ENCODE results near the gene MECP2.

GRCh38 chrX:153974726-153975286 lies 122.7 kb downstream of the MECP2 start:
- TF ChIP-seq CTCF (conservative IDR thresholded peaks at IDR 0.05; ENCODE audit: low read length) (no peak), EZH2phosphoT487 (IDR thresholded peaks at IDR 0.05; ENCODE audit: borderline replicate concordance, low read depth, low read length) (no peak)
